HG02973 (cell line): ENCODE measurements around the gene MRPL9.

Source experiments
- ATAC-seq: cut with Tn5 transposase; IDR thresholded peaks from one replicate; pipeline ENCODE4 v1.9.1; 2021; ENCODE audit warnings: moderate library complexity; ENCODE audit not compliant: unreplicated experiment

MRPL9 gene

GRCh38 chr1:151713874-151714273, 49.4 kb downstream of the MRPL9 start:
- ATAC-seq, result no peak

- ATAC-seq, result no peak
Measured at GRCh38 chr1:151713044-151713443, 50.3 kb downstream of the MRPL9 start.

DNA sequence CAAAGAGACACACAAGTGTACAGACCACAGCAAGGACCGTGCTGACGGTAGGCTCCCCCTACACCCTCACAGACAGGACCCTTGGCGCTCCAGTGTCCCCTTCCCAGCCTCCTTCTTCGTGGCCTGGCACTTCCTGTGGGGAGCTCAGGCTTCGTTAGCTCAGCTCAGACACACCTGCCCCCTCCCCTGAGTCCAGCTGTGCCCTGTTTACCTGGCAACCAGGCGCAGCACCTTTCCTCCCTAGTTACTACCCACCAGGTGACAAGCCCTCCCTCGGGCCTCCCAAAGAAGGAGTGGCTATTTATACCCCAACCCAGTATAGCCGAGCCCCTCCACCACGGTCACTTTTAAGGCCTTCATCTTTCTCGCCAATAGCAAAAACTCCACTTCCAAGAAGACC, 51.3 kb downstream of the MRPL9 start:
- no peak for ATAC-seq

DNA sequence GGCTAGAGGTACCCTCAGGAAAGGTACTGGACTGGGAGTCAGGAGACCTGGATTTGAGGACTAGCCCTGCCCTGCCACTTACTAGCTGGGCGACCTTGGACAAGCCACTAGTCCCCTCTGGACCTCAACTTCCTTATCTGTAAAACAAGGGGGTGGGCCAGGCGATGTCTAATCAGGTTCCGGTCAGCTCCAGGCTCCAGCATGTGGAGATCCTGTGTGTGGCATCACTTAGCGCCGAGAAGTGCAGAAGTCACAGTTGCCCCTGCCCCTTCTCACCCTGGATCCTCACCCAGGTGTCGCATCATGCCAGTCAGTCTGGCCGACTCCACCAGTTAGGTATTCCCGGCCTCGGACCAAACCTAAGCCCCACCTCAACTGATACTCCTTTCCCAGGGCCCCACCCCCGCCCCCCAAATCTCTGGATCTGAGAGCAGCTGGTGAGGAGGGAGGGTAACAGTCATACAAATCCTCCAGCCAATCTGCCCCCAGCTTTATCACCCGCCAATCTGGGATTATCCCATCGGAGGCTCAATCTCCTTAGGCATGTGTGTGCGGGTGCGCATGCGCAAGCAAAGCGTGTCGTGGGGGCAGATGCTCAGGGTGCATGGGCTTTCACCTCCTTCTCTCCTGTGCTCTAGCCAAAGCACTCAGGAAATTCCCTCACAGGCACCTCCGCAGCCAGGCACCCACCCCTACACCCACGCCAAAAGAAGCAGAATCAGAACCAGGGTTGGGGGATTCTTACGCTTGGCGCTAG, 52.1 kb downstream of the MRPL9 start:
- ATAC-seq, result no peak

GRCh38 chr1:151710187-151710840, 53.0 kb downstream of the MRPL9 start:
- ATAC-seq, result no peak
